Right ventricle myocardium superior (tissue), 1 donor: Measurements from ENCODE around the gene GPC6. TPM values are rescaled to one million over a fixed set of nuclear protein-coding genes. Genes with fewer than 3 reads are reported as not detected.

Experiments used
- ATAC-seq: fragments of 200-7000 bp; cut with Tn5 transposase; one replicate; pipeline ENCODE4 v1.9.1; 2020; ENCODE audit warnings: mild to moderate bottlenecking; ENCODE audit not compliant: poor library complexity
- DNase-seq: peaks from one replicate; pipeline ENCODE4 v3.0.0-alpha.2; 2020
- intact Hi-C: fragments of 100-400 bp; cut with DNase I; formaldehyde crosslinking; loops from one replicate; pipeline ENCODE4 v1.11.2; 2022
- total RNA-seq: library from RNA; stranded (reverse); fragmentation: NEBNext Ultra II Directional; extraction: Animal tissue kit (Norgen Biotek cat#: 25700); gene quantifications from one replicate; pipeline ENCODE4 v1.2.1, GENCODE V29; 2021
- donor health status: DM: no; HTN: yes; CAD: no; lungs with severe emphysema.

GPC6 gene
- total RNA-seq, 1 donor from 2014 or later = 3.3 TPM

GRCh38 chr13:93674337-93674755, 447.7 kb downstream of the GPC6 start:
- DNase-seq = no peak
- intact Hi-C loops = no loop called here

GRCh38 chr13:93680329-93680728, 453.7 kb downstream of the GPC6 start:
- ATAC-seq (no peak), DNase-seq (no peak)
- intact Hi-C loops = no loop called here

More at GRCh38 chr13:93674337-93674755, 447.7 kb downstream of the GPC6 start:
- ATAC-seq = no peak

GRCh38 chr13:93685900-93686299, 459.3 kb downstream of the GPC6 start:
- DNase-seq = no peak
- ATAC-seq = no peak
- intact Hi-C loops = no loop called here

GRCh38 chr13:93686399-93686798, 459.8 kb downstream of the GPC6 start:
- DNase-seq = no peak
- no peak for ATAC-seq
- intact Hi-C loops = no loop called here

DNA sequence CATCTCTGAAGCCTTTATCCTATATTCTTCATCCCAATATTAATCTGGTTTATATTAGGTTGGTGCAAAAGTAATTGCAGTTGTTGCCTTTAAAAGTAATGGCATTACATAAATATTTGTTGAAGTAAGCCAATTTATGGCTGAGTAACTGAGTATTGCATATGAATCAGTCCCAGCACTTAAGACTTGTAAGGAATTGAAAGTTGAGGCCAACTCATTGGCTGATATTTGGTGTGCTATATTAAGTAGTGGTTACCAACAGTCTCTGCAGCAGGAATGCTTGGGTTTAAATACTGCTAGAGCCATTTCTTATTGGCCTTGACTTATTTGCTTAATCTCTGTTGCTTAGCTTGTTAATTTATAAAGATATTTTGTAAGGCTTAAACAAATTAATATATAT, 460.7 kb downstream of the GPC6 start:
- DNase-seq (no peak), ATAC-seq (no peak)
- intact Hi-C loops = no loop called here

DNA sequence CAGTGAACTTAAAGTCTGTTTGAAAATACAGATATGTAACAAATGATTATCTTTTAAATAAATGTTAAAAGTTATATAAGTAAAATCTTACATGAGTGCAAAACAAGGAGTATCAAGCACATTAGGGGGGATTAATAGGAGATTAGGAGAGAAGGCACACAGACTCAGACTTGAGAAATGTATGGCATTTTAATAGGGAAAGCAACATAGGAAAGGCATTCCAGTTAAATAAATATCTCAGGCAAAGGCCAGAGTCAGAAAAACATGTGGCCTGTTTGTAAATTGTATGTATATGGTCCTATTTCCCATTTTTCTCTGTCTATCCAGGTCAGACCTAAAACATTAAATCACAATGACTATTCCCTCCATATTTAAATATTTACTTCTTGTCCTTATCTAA, 462.7 kb downstream of the GPC6 start:
- no peak for DNase-seq
- intact Hi-C loops = no loop called here
- no peak for ATAC-seq

DNA sequence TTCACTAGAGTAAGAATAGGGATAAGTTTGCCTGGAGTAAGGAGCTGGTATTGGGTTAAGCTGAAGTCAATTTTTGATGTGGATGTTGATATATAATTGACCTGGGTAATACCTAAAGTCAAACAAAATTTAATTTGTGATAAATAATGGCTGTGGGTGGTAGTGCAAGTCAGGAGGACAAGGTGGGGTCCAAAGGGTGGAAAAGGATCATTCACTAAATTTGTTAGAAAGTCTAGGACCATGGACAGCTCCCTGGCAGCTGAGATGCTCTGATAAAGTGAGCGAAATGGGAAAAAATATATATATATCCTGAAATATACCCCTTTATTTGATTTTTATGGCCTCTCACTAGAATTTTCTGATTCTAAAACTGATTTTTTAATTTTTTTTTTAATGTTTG, 463.5 kb downstream of the GPC6 start:
- intact Hi-C loops = no loop called here
- ATAC-seq (no peak), DNase-seq (no peak)

DNA sequence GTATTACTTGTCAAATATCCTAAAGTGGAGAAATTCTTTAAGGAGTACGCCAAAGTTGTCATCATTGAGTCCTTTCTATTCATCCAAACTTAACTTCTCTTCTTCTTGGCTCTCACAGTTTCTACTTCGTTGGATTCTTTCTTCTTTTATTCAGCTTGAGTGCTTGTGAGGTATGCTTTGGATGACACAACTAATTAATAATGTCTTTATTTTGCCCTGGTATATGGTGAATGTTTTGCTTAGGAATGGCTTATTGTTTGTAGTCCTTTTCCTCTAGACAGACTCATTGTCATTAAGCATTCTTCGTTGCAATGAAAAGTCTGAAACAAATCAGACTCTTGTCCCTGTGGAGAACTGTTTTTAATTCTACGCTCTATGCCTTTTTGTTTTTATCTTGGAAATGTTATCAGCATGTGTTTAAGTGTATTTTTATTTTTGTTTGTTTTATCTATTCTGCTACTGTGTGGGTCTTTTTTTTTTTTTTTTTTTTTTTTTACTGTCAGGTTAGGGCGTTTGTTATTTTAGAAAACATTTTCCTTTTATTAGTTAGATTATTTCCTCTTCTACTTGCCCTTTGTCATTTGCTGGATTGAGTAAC, 471.5 kb downstream of the GPC6 start:
- no peak for ATAC-seq
- intact Hi-C loops = no loop called here

DNA sequence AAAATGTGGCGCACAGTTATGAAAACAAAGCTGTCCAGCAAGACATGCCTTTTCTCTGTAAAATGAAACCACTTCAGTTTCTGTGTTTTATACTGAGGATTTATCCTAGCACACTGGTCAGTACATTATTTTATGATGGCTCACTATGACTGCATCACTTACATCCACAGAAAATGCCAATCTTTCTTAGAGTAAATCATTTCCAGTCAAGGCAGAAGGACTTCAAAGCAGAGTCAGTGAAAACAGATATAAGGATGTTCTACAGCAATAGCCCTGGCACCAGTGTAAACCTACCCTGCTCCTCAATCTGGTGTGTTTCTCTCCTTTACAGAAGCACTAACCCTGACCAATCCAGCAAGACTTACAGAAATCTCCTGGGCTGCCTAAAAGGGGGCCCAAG, 473.5 kb downstream of the GPC6 start:
- intact Hi-C loops = no loop called here
- no peak for DNase-seq
- ATAC-seq = no peak

More for the DNA sequence above, 471.5 kb downstream of the GPC6 start:
- DNase-seq = no peak

DNA sequence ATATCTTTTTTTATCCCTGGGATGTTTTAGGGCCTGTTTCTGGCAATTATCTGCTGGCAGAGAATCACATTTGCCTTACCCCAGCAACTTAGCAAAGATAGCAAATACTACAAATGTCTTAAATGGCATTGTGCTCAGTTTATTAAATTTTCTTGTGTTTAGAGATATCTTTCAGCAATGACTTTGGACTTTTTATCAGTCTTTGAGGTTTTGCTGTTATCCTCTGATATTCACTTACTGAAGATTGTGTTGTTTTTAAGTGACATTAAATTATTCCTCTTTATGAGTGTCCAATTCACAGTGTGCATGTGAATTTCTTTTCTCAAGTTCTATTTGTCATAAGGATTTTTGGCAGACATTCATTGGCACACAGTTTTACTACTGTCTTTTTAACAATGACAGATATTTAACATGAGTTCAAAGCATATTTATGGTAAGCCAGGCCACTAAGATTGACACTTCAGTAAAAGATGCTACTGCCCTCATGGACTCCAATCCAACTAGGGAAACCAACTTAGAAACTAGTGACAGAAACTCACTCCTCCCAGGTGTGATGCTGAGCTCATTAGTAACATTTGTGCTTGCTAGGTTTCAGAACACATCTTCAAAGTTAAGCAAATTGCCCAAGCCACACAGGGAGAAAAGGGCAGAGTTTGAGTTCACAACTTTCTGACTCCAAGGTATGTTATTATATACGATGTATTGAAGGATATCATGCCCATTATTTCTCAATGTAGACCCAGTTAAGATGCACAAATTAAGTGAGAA, 481.9 kb downstream of the GPC6 start:
- no peak for DNase-seq
- no peak for ATAC-seq
- intact Hi-C loops = no loop called here

DNA sequence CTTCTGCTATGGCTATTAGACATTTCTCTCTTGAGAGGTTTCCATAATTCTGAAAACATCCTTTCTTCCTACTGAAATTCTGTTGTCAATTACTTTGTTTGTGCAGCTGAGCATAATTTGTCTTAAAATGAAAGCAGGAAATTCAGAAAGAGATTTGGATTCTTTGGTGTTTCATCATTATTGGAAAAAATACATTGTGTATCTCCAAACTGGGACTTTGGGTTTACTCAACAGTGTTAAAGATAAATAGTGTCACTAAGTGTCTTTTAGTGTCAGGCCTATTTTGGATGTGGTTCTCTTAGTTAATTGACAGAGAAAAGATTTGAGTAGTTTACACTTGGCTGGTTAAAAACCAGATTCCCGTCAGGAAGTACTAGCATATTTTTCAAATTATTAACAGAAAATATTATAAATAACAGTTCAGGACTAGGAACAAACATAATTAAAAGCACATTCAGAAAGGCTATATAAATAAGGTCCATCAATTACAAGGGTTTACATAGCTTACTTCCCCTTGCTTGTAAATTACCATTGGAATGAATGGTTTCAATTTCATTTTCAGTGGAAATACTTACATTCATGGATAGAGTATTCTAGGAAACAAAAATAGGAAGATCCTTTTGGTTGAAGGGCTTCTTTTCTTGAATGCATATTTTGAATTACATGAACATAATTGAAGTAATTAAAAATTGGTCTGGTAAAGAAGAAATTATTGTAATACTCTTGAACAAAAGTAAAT, 483.1 kb downstream of the GPC6 start:
- DNase-seq (no peak), ATAC-seq (no peak)
- intact Hi-C loops = no loop called here

DNA sequence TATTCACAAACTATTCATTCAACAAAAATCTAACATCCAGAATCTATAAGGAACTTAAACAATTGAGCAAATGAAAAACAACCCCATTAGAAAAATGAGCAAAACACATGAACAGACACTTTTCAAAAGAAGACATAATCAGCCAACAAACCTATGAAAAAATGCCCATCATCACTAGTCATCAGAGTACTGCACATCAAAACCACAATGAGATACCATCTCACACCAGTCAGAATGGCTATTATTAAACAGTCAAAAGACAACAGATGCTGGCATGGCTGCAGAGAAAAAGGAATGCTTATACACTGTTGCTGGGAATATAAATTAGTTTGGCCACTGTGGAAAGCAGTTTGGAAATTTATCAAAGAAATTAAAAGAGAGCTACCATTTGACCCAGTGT, 487.6 kb downstream of the GPC6 start:
- ATAC-seq (no peak), DNase-seq (no peak)
- intact Hi-C loops = no loop called here

DNA sequence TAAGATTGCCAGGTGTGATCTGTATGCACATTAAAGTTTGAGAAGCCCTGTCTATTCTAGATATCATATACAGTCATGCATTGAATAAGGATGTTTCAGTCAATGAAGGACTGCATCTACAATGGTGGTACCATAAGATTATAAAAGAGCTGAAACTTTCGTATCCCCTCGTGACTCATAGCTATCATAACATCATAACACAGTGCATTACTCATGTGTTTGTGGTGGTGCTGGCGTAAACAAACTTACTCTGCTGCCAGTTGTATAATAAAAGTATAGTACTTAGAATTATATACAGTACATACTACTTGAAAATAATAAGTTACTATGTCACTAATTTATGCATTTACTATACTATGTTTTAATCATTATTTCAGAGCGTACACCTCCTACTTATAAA, 489.3 kb downstream of the GPC6 start:
- no peak for DNase-seq
- intact Hi-C loops = no loop called here
- ATAC-seq = no peak

GRCh38 chr13:93716623-93717022, 490.0 kb downstream of the GPC6 start:
- intact Hi-C loops = no loop called here
- ATAC-seq = no peak
- DNase-seq = no peak

- intact Hi-C loops = no loop called here
- DNase-seq (no peak), ATAC-seq (no peak)
Measured at GRCh38 chr13:93721483-93721882, 494.9 kb downstream of the GPC6 start.

- DNase-seq (no peak), ATAC-seq (no peak)
- intact Hi-C loops = no loop called here
Measured at GRCh38 chr13:93723316-93723715, 496.7 kb downstream of the GPC6 start.

DNA sequence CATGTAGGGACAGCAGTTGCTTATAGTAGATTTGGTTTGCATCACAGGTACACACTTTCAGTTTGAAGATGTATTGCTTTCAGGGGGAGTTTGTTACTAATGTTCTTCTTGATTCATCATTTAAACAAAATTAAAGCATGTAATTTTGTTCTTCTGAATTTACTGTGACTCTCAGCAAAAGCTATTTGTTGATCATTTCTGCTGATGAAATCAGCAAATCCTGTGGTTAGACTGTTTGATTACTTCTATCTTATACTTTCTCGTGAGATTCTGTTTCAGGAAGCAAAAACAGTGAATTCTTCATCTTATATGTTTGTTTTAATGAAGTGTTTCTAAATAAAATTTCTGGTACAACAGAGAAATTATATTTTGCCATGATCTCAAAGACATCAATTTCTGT, 497.6 kb downstream of the GPC6 start:
- intact Hi-C loops = no loop called here
- ATAC-seq (no peak), DNase-seq (no peak)

DNA sequence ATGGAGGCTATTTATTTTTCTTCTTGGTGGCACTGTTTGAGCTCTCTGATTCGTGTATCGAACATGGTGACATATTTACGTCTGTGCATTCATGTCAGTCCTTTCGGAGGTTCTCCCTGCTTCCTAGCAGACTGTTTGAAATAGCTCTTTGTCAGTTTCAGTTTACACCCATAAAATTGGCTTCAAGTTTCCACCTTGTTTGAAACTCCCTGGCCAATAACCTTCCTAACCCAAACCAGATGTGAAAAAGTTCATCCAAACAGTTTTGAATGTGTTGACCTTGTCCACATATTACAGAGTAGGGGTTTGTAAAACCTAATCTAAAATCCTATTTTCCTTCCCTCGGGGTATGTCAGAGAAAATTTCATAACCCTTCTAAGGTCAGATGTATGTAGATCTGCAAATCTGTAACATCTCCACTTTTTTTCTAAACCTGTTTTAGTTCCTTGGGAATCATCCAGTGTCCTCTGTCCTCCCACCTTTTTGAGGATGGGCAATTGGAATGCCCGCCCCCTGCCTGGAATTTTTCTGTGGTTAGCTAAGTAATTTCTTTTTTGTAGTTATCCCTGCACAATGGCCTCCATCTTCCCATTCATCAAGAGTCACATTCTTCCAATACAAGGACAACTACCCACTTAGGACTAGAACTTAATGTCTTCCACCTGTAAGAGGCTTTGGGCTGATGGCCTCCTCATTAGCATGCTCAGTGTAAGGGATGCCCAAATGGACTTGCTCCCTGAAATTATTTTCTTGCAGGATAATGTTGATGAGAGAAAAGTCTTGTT, 499.8 kb downstream of the GPC6 start:
- ATAC-seq = no peak
- DNase-seq = no peak
- intact Hi-C loops = no loop called here
